Measurements from ENCODE around the gene NOC3L.
A peak's percentile ranks its signal among the peaks of the same experiment; 100 is the strongest.

NOC3L gene

DNA sequence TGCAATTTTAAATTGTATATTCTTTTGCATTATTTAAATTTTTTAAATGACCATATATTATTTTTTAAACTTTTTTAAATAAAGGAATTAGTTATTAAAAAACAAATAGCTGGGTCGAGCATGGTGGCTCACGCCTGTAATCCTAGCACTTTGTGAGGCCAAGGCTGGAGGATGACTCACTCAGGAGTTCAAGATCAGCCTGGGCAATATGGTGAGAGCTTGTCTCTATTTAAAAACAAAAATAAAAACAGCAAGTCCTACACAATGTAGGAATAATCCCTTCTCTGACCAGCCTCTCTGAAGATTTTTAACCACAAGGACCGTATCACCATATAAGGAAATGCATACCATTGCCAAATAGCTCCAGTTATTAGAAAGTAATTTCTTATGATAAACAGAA, 19.6 kb downstream of the NOC3L start:
- DNase-seq (ENCODE audit: low spot score) = no peak
- TF ChIP-seq, protein P1, sequence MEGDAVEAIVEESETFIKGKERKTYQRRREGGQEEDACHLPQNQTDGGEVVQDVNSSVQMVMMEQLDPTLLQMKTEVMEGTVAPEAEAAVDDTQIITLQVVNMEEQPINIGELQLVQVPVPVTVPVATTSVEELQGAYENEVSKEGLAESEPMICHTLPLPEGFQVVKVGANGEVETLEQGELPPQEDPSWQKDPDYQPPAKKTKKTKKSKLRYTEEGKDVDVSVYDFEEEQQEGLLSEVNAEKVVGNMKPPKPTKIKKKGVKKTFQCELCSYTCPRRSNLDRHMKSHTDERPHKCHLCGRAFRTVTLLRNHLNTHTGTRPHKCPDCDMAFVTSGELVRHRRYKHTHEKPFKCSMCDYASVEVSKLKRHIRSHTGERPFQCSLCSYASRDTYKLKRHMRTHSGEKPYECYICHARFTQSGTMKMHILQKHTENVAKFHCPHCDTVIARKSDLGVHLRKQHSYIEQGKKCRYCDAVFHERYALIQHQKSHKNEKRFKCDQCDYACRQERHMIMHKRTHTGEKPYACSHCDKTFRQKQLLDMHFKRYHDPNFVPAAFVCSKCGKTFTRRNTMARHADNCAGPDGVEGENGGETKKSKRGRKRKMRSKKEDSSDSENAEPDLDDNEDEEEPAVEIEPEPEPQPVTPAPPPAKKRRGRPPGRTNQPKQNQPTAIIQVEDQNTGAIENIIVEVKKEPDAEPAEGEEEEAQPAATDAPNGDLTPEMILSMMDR (IDR thresholded peaks at IDR 0.05; ENCODE audit: extremely low read depth, missing control alignments) = no peak

DNA sequence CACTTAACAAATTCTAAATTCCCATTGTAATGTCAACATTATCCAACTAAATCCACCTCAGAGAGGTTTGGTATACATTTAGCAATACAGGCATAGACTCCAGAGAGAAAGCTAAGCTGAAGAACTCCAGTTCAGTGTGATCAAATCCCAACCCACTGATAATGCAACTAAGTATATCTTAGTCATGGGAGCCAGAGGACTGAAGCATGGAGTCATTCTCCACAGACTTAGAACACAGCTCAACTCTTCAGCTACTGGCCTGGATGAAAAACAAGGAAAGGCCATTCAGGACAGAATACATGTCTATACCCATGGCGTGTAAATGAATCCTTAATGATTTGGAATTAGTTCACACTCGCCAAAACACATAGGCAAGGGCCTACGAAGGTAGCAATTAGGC, 27.9 kb downstream of the NOC3L start:
- no peak for DNase-seq (ENCODE audit: low spot score)

DNA sequence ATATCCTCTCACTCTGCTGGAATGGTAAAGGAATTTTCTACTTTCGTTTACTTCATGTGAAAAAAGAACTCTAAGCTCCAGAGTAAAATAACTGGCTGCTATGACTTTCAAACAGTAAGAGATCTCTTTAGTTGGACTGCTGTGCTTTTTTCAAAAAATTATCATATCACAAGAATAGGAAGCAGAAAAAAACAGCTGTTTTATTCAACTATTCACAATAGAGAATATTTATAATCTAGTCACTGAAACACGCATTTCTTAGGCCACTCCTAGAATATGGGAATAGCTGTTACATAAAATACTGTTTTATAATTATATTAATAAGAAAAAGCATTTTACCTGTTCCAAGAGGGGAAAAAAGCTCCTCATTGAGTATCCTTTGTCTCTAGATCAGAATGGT, 29.7 kb downstream of the NOC3L start:
- no peak for DNase-seq (ENCODE audit: low spot score)
- TF ChIP-seq, protein P1 (IDR thresholded peaks at IDR 0.05; ENCODE audit: extremely low read depth, missing control alignments) = no peak

More for the DNA sequence above, 27.9 kb downstream of the NOC3L start:
- TF ChIP-seq, protein P1 (IDR thresholded peaks at IDR 0.05; ENCODE audit: extremely low read depth, missing control alignments) = no peak

DNA sequence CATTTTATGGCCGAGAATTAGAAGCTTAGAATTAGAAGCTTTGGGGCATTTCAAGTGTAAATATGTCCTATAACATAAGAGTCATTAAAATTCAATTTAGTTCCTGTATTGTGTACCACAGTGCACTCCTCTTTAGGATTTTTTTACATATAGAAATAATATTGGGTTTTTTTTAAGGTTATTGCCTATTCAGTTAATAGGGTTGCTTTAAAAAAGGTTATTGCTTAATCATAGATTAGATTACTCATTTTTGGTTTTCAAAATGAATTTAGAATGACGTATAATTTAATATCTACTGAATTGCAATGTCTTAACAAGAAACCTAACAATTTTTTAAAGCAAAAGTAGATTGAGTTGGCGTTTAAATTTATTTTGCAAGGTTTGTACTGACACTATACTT, 34.1 kb downstream of the NOC3L start:
- DNase-seq (ENCODE audit: low spot score) = no peak
- TF ChIP-seq, protein P1 (IDR thresholded peaks at IDR 0.05; ENCODE audit: extremely low read depth, missing control alignments) = no peak

DNA sequence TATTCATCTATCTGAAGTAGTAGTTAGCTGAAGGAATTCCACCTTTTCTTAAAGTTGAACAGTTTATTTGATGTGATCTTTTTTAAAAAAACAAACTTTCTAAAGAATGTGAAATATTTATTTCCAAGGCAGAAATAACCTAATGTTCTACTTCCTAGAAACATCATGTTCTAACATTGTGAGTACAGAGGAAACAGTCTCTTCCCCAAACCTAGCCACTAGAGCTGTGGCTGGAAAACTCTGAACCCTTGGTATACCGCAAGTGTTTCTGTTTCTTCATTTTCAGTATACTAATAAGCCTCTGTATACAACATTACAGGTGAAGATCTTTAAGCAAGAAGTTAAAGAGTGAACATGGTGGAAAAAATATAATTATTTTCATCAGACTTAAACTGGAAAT, 35.1 kb downstream of the NOC3L start:
- DNase-seq (ENCODE audit: low spot score) = no peak
- TF ChIP-seq, protein P1 (IDR thresholded peaks at IDR 0.05; ENCODE audit: extremely low read depth, missing control alignments) = no peak

DNA sequence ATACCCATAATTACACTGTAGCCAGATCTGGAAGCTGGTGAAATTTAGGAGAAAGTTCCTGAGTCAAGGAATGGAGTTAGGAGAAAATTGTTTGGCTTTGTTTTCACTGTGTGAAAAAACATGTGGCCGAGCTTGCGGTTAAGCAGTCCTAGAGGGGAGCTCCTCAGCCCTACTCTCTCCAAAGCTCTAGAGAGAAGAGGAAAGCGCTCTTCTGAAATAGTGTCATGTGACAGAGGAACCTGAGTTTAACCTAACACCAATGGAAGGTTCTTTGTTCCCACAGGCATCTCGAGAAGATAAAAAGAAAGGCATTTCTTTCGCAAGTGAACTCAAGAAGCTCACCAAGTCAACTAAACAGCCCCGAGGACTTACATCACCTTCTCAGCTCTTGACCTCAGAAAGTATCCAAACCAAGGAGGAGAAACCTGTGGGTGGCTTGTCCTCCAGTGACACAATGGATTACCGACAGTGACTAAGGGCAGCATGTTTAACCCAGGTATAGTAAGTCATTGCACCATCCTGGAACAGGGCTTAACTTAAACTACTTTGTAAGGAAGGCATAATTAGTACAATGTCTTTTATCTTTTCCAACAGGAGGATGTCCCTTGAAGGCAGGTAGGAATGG, 38.0 kb downstream of the NOC3L start:
- DNase-seq (ENCODE audit: low spot score) = no peak
- TF ChIP-seq, protein P1 (IDR thresholded peaks at IDR 0.05; ENCODE audit: extremely low read depth, missing control alignments) = no peak

DNA sequence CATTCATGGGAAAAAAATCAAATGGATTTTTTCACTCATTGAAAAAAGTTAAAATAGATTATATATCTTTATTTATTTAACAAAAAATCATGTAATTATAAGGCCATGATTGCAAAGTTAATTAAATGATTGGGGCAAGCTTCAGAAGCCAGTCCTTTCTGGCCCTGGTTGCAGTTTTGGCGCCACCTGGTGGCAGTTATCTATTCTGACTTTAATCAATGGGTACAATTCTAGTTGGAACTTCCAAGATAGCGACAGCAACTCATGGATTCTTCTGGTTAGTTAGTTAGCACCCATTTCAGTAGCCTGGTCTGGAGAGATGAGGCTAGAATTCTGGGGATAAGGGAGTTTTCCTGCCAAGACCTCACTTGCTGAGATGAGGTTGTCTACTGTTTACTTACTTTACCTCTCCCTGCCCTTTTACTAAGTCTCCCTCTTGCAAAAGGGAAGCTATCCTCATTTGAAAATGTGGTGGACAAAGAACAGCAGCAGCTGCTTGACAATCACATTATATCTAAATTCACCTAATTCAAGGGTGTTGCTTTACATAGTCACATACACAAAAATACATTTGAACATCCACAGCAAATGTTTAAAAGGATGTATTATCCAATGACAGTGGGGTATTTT, 42.3 kb downstream of the NOC3L start:
- TF ChIP-seq, protein P1 (IDR thresholded peaks at IDR 0.05; ENCODE audit: extremely low read depth, missing control alignments) = peak; percentile 81
- DNase-seq (ENCODE audit: low spot score) = peak; percentile 40

Data from GM20000 (cell line).